PC-3 (cell line): ENCODE results near the gene SLC25A25.

ENCODE experiments used
- CTCF ChIP-seq: fragments of 300-600 bp; sonication (generic); conservative IDR thresholded peaks from 2 replicates; pipeline ENCODE4 v1.5.1; 2017; ENCODE audit warnings: antibody characterized with exemption, low read depth, mild to moderate bottlenecking, low read length
- EZH2 ChIP-seq: fragments of 300-600 bp; sonication (generic); IDR thresholded peaks from one replicate; pipeline ENCODE4 v1.6.1; 2017; ENCODE audit warnings: antibody characterized with exemption, mild to moderate bottlenecking, low read length; ENCODE audit not compliant: unreplicated experiment
- EZH2phosphoT487 ChIP-seq: fragments of 300-600 bp; sonication (generic); IDR thresholded peaks from 2 replicates; pipeline ENCODE4 v1.6.1; 2018; ENCODE audit warnings: mild to moderate bottlenecking, antibody characterized with exemption, low read length, borderline replicate concordance

- no peak for TF ChIP-seq EZH2
- no peak for TF ChIP-seq CTCF
- TF ChIP-seq EZH2phosphoT487: no peak
Measured at GRCh38 chr9:128026255-128026772, 41.7 kb upstream of the SLC25A25 start.
